Endodermal cell (in vitro differentiated cells): ENCODE measurements around the gene KIF16B. TPM values are rescaled to one million over a fixed set of nuclear protein-coding genes. Genes with fewer than 3 reads are reported as not detected.

Experiments
- DNase-seq: peaks from one replicate; pipeline ENCODE4 v3.0.0-alpha.2; 2017
- H3K27ac ChIP-seq: 2 replicates; pipeline ENCODE4 v1.5.1; 2013; ENCODE audit warnings: mild to moderate bottlenecking, low read depth, low read length, moderate library complexity
- H3K27me3 ChIP-seq: 2 replicates; pipeline ENCODE4 v1.6.1; 2013; ENCODE audit warnings: mild to moderate bottlenecking, low read length, moderate library complexity; ENCODE audit not compliant: insufficient read depth, control insufficient read depth, poor library complexity, severe bottlenecking
- H3K36me3 ChIP-seq: 2 replicates; pipeline ENCODE4 v1.7.0; 2013; ENCODE audit warnings: mild to moderate bottlenecking, low read length, moderate library complexity; ENCODE audit not compliant: control insufficient read depth, insufficient read depth
- H3K4me1 ChIP-seq: one replicate; pipeline ENCODE4 v1.7.0; 2013; ENCODE audit warnings: low read length; ENCODE audit not compliant: control insufficient read depth, insufficient read depth
- H3K4me3 ChIP-seq: 2 replicates; pipeline ENCODE4 v1.5.1; 2013; ENCODE audit warnings: mild to moderate bottlenecking, low read length, moderate library complexity
- H3K9ac ChIP-seq: 2 replicates; pipeline ENCODE4 v1.6.1; 2013; ENCODE audit warnings: mild to moderate bottlenecking, low read length, moderate library complexity; ENCODE audit not compliant: poor library complexity, severe bottlenecking; ENCODE audit errors: extremely low read depth
- H3K9me3 ChIP-seq: 2 replicates; pipeline ENCODE4 v1.6.1; 2013; ENCODE audit warnings: mild to moderate bottlenecking, low read length, moderate library complexity; ENCODE audit not compliant: control insufficient read depth
- H3K27ac Mint-ChIP-seq: 2 replicates; pipeline ENCODE4 v1.8.0; 2020; ENCODE audit warnings: mixed read lengths
- H3K27me3 Mint-ChIP-seq: 2 replicates; pipeline ENCODE4 v1.8.0; 2021; ENCODE audit warnings: mild to moderate bottlenecking, mixed read lengths; ENCODE audit not compliant: insufficient read depth
- H3K36me3 Mint-ChIP-seq: 2 replicates; pipeline ENCODE4 v1.8.0; 2020; ENCODE audit warnings: low read depth, mixed read lengths
- H3K4me1 Mint-ChIP-seq: 2 replicates; pipeline ENCODE4 v1.8.0; 2020; ENCODE audit warnings: mixed read lengths
- H3K4me3 Mint-ChIP-seq: 2 replicates; pipeline ENCODE4 v1.8.0; 2020; ENCODE audit warnings: mild to moderate bottlenecking, moderate library complexity, mixed read lengths
- H3K9me3 Mint-ChIP-seq: 2 replicates; pipeline ENCODE4 v1.8.0; 2020; ENCODE audit warnings: mild to moderate bottlenecking, mixed read lengths
- WGBS, 2 experiments: methylation state at CpG; one replicate each; pipeline versions ENCODE4 v1.1.5 to v1.1.7; 2013; ENCODE audit warnings: missing lambda C conversion rate in 2 of 2, mixed read lengths in 1 of 2; ENCODE audit not compliant: insufficient coverage in 1 of 2, insufficient read length in 1 of 2; 5-methylcytosine and 5-hydroxymethylcytosine counted together
- total RNA-seq, 2 donors: library from RNA; stranded (reverse); fragmentation: NEBNext Ultra II Directional in 1 of 2; extraction: Animal tissue kit (Norgen Biotek cat#: 25700) in 1 of 2; gene quantifications; 2 replicates in 1 of 2; 3 replicates in 1 of 2; pipeline ENCODE4 v1.2.1, GENCODE V29; 2021
- TF ChIP-seq, protein P1 (sequence below): fragments of 200-600 bp; sonication (generic); conservative IDR thresholded peaks from 2 replicates; pipeline ENCODE4 v1.5.0; 2021; ENCODE audit warnings: antibody characterized with exemption, mild to moderate bottlenecking

Gene KIF16B
- total RNA-seq, 2 donors from 2014 or later: 17.3 to 18.8 TPM

GRCh38 chr20:16517946-16518783 is 55.1 kb downstream of the KIF16B start:
- no peak overlapping the region for H3K9ac ChIP-seq
- Mint-ChIP-seq H3K4me3 (no peak overlapping the region), H3K4me1 (peaks cover 21% of the 10 kb centered on the region), H3K27ac (no peak overlapping the region), H3K36me3 (peaks cover 25% of the 10 kb centered on the region), H3K9me3 (peaks cover 2% of the 10 kb centered on the region), H3K27me3 (no peaks in the 10 kb centered on the region)
- TF ChIP-seq, protein P1, sequence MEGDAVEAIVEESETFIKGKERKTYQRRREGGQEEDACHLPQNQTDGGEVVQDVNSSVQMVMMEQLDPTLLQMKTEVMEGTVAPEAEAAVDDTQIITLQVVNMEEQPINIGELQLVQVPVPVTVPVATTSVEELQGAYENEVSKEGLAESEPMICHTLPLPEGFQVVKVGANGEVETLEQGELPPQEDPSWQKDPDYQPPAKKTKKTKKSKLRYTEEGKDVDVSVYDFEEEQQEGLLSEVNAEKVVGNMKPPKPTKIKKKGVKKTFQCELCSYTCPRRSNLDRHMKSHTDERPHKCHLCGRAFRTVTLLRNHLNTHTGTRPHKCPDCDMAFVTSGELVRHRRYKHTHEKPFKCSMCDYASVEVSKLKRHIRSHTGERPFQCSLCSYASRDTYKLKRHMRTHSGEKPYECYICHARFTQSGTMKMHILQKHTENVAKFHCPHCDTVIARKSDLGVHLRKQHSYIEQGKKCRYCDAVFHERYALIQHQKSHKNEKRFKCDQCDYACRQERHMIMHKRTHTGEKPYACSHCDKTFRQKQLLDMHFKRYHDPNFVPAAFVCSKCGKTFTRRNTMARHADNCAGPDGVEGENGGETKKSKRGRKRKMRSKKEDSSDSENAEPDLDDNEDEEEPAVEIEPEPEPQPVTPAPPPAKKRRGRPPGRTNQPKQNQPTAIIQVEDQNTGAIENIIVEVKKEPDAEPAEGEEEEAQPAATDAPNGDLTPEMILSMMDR: peak; percentile 88
- H3K27me3 ChIP-seq: no peaks in the 10 kb centered on the region
- H3K36me3 ChIP-seq: no peaks in the 10 kb centered on the region
- H3K4me3 ChIP-seq: no peak overlapping the region
- 67 to 75% methylated on average over 6 to 13 of the region's 14 CpGs for WGBS, 2 experiments
- peaks cover 4% of the 10 kb centered on the region for H3K4me1 ChIP-seq
- DNase-seq: peak; percentile 88
- H3K27ac ChIP-seq: no peak overlapping the region
- H3K9me3 ChIP-seq: no peaks in the 10 kb centered on the region

GRCh38 chr20:16516794-16517193 is 56.5 kb downstream of the KIF16B start:
- H3K4me3 ChIP-seq: no peak overlapping the region
- H3K27me3 ChIP-seq: no peaks in the 10 kb centered on the region
- H3K36me3 ChIP-seq: no peaks in the 10 kb centered on the region
- Mint-ChIP-seq H3K36me3 (peaks cover 25% of the 10 kb centered on the region), H3K9me3 (no peaks in the 10 kb centered on the region), H3K4me3 (no peak overlapping the region), H3K27me3 (no peaks in the 10 kb centered on the region), H3K27ac (no peak overlapping the region), H3K4me1 (peaks cover 21% of the 10 kb centered on the region)
- peaks cover 4% of the 10 kb centered on the region for H3K4me1 ChIP-seq
- no peak overlapping the region for H3K27ac ChIP-seq
- DNase-seq: no peak
- TF ChIP-seq, protein P1: no peak
- 75 to 90% methylated on average over 1 of the region's 1 CpG for WGBS, 2 experiments
- H3K9ac ChIP-seq: no peak overlapping the region
- H3K9me3 ChIP-seq: no peaks in the 10 kb centered on the region

DNA sequence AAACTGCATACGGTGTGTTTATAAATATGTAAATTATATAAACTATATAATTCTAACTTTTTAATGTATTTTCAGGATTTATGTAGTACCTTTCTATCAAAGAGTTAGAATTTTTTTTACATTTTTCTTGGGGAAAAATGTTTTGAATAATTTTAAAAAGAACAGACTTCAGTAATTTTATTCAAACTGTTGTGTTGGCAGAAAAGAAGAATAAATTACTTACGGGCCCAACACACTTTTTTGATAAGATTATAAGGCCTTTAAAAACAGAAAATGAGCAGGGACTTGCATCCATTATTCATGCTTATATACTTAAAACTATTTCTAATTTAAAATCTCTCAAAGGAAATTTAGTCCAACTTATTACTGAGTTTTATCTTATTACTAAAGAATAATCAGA is 58.2 kb downstream of the KIF16B start:
- Histone ChIP-seq H3K27ac (no peak overlapping the region), H3K9ac (no peak overlapping the region), H3K4me3 (no peak overlapping the region), H3K27me3 (no peaks in the 10 kb centered on the region), H3K4me1 (no peaks in the 10 kb centered on the region), H3K9me3 (no peaks in the 10 kb centered on the region), H3K36me3 (peaks cover 4% of the 10 kb centered on the region)
- 91% methylated on average over 1 of the region's 2 CpGs; no CpG with 5 or more reads in 1 of the 2 experiments for WGBS, 2 experiments
- Mint-ChIP-seq H3K4me3 (no peak overlapping the region), H3K27me3 (no peaks in the 10 kb centered on the region), H3K27ac (no peak overlapping the region), H3K9me3 (no peaks in the 10 kb centered on the region), H3K4me1 (peaks cover 14% of the 10 kb centered on the region), H3K36me3 (peaks cover 31% of the 10 kb centered on the region)
- TF ChIP-seq, protein P1: no peak
- DNase-seq: no peak
